ENCODE measurements around the gene SEC23A.
"Not testable (repeated sequence)": the region's sequence is repeated elsewhere in the genome, so short reads cannot be mapped to it uniquely, and the experiment has no call there.

The SEC23A gene

DNA sequence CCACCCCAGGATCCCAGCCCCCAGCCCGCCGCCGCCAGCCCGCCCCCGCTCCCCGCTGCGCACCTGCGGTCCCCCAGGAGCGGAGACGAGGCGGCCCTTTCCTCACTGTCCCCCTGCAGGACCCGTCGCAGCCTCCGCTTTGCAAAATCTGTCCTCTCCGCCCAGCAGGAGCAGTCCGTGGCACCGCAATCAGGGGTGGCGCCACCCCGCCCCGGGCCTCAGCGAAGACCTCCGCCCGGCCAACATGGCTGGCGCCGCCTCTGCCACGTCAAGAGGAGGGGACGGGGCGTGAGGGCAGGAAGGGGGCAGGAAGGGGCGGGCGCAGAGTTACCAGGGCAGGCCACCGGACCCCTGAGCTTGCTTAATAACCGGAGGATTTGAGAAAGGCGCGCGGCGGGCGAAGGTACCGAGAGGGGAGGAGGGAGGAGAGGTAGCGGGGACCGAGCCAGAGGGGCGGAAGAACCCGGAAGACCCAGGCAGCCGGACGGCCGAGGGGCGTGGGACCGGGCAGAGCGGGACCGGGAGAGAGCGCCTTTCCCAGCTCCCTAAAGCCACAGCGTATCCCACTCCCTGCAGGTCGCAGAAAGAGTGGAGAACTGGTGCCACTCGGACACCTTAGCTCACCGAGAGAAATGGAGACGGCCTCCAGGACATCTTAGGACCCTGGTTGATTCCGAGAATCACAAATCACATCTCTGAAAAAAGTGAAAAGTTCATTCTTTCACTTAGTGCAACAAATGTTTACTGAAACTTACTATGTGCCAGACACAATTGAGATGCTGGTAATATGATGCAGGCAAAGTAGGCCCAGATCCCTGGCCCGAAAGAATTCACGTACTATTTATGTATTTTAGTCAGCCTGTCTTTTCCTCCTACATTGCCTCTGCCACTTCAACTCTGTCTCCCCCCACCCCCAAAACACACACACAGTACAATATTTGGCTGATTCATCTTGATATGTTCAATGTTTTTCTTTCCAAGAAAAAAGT lies at the start of gene SEC23A:
Gene SEC23A (minus strand): TSS at position 267 of the 989 bp plus-strand sequence. CDS start 7,117 bp downstream, outside the sequence.
- in situ Hi-C loops (cut with HindIII; ENCODE audit: low sequenced_read_pairs), result no loop called here

DNA sequence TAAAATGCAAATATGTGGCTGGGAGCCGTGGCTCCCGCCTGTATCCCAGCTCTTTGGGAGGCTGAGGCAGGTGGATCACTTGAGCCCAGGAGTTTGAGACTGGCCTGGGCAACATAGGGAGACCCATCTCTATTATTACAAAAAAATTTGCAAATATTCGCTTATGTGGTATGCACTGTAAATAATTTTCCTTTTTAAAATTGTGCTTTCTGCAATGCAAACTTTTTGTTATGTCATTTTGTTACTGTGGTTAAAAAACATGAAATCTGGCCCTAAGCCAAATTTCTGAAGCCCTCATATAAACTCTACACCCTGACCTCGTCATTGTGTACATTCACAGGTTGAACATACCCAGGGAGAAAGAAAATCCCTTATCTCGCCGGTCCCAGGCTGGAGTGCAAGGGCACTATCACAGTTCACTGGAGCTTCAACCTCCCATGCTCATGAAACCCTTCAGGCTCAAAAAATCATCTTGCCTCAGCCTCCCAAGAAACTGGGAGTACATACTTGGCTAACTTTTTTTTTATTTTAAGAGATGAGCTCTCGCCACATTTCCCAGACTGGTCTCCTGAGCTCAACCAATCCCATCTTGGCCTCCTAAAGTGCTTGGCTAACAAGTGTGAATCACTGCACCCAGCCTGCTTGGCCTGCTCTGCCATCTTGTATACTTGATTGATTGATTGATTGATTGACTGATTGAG lies 42.4 kb upstream of the SEC23A start:
- in situ Hi-C loops (cut with HindIII; ENCODE audit: low sequenced_read_pairs), result no loop called here

DNA sequence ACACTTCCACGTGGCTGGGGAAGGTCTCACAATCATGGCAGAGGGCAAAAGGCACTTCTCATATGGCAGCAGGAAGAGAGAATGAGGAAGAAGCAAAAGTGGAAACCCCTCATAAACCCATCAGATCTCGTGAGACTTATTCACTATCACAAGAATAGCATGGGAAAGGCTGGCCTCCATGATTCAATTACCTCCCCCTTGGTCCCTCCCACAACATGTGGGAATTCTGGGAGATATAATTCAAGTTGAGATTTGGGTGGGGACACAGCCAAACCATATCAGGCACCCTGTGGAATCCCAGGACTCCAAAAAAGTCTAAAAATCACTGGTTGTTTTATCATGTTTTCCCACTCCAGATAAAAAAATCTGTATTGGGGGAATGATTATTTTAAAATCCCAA lies 40.2 kb upstream of the SEC23A start:
- in situ Hi-C loops (cut with HindIII; ENCODE audit: low sequenced_read_pairs), result not testable (repeated sequence)

DNA sequence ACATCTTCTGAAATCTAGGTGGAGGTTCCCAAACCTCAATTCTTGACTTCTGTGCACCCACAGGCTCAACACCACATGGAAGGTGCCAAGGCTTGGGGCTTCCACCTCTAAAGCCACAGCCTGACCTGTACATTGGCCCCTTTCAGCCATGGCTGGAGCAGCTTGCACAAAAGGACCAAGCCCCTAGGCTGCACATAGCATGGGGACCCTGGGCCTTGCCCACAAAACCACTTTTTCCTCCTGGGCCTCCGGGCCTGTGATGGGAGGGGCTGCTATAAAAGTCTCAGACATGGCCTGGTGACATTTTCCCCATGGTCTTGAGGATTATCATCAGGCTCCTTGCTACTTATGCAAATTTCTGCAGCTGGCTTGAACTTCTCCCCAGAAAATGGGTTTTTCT lies 38.6 kb upstream of the SEC23A start:
- in situ Hi-C loops (cut with HindIII; ENCODE audit: low sequenced_read_pairs), result not testable (repeated sequence)

DNA sequence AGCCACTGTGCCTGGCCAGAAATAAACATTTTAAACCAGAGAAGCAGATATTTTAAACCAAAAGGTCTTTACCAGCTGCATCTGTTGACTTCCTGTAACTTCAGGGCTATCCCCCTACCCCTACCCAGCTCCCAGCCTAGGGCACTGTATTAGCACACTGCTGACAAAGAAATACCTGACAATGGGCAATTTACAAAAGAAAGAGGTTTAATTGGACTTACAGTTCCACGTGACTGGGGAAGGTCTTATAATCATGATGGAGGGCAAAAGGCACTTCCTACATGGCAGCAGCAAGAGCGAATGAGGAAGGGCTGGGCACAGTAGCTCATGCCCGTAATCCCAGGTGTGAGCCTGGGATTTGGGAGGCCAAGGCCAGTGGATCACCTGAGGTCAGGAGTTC lies 37.1 kb upstream of the SEC23A start:
- in situ Hi-C loops (cut with HindIII; ENCODE audit: low sequenced_read_pairs), result no loop called here

DNA sequence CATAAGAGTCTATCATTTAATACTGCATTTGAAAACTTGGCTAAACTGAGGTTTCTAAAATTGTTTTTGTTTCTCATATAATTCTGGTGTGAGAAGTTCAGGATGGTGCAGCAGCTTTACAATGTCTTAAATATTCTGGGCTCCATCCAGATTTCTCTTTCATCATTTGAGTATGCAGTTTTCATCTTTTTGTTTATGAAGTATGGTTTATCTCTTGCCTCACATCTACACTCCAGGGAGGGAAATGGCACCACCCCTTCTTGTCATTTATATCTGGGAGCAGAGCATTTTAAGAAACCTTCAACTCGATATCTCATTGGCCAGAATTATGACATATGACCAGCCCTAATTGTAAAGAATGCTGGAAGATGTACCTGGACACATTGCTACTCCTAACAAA lies 35.4 kb upstream of the SEC23A start:
- in situ Hi-C loops (cut with HindIII; ENCODE audit: low sequenced_read_pairs), result no loop called here

DNA sequence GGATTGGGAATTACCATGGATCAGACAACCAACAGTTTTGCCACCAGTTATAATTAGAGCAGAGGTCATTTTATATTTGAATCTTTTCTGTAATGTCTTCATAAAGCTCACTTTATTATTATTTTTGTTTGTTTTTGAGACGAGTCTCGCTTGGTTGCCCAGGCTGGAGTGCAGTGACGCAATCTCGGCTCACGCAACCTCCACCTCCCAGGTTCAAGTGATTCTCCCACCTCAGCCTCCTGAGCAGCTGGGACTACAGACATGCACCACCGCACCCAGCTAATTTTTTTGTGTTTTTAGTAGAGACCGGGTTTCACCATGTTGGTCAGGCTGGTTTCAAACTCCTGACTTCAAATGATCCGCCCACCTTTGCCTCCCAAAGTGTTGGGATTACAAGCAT lies 34.8 kb upstream of the SEC23A start:
- in situ Hi-C loops (cut with HindIII; ENCODE audit: low sequenced_read_pairs), result not testable (repeated sequence)

DNA sequence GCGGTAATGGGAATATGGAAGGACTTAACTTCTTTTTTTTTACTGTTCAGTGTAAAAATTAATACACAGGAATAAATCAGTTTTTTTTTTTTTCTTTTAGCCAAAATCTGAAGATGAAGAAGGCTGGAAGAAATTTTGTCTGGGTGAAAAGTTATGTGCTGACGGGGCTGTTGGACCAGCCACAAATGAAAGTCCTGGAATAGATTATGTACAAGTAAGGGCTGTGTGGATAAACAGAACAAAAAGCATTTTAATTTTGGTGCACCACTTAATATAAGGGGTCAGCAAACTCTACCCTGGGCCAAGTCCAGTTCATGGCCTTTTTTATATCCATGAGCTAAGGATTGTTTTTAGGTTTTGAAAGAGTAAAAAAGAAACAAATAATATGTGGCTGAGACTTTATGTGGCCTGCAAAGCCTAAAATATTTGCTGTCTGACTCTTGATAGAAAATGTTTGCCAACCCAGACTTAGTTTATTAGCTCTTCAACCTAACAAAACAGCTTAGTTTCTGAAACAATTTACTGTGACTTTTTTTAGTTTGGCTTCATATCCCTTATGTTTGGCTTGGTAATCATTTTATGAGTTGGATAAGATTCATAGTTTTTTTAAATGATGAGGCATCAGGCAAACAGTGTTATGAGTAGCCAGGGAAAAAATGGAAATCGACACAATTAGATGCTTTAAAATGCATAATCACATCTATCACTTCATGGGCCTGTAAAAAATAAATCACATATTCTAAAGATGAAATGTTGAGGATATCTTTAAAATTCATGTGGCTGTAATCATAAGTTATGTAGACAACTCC lies 19.5 kb upstream of the SEC23A start:
- in situ Hi-C loops (cut with HindIII; ENCODE audit: low sequenced_read_pairs), result no loop called here

DNA sequence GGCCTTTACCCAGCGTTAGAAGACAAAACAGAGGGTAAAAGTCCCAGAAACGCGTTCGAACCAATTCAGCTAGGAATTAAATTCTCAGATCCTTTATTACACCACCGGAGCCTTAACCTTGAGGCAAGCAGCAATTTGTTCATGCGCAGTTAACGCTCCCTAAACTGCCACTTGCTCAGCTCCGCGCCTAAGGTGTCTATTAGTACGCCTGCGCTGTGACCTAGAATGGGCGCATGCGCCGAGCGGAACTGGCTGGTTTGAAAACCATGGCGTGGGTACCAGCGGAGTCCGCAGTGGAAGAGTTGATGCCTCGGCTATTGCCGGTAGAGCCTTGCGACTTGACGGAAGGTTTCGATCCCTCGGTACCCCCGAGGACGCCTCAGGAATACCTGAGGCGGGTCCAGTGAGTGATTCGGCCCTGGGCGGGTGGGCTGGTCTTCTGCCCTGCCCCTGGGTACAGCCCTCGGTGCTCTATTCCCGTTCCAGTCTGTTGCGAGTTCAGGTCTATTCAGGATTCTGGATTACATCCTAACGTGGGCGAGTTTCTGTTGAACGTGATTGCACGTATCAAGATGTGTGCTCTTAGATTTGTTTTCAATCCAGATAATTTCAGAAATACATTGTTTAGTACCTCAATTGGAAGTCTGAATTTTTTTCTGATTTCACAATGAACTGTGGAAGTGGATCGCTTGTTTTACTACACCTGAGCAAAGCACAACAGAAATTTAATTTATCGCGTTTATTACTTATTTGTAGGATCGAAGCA lies 11.2 kb upstream of the SEC23A start, which contains the start of gene GEMIN2:
Gene GEMIN2 (plus strand): TSS at position 251 of the 766 bp plus-strand sequence. CDS start 16 bp downstream, at position 267.
- in situ Hi-C loops (cut with HindIII; ENCODE audit: low sequenced_read_pairs), result no loop called here

DNA sequence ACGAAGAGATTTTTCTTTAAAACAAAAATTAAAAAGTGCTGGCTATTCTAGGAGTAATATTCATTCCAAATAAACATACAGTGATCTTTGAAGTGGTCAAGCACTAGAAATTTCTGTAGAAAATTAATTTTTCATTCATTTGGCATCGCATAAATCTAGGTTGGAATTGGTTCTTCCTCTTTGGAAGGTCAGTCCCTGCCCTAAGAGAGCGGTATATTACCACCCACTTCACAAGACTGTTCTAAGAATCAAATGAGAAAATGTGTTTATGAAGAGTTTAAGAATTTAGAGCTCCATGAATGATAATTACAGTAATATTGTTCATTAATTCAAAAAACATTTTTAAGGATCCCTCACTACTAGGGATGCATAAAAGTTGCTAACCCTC lies 10.6 kb upstream of the SEC23A start:
- in situ Hi-C loops (cut with HindIII; ENCODE audit: low sequenced_read_pairs), result no loop called here

DNA sequence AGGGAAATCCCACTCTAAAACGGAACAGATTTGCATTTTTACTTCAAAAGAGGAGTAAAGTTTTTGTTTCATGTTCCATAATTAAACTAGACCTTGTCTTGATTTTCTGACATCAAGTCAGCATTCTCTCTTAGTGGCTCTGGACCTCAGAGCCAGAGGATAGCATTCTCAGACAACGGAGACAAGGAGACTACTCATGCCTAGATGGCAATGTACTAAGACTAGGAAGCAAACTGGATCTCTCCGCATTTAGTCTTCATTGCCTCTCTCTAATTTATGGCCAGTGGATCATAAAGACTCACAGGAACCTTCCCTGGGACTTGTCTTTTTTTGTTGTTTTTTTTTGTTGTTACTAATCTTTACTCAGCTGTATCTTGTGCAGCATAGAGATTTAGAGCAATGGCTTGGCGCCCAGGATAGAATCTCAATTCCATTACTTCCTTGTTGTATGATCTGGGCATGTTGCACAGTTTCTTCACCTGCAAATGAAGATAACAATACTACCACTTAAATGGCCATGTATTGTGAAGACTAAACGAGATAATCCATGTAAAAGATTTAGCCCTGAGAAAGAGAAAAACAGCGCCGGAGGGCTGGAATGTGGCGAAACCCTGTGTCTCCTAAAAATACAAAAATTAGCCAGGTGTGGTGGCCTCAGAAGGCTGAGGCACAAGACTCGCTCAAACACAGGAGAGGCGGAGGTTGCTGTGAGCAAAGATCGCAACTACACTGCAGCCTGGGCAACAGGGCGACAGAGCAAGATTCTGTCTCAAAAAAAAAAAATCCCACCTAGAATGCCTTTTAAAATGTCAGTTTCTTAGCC lies 7.1 kb upstream of the SEC23A start:
- in situ Hi-C loops (cut with HindIII; ENCODE audit: low sequenced_read_pairs), result no loop called here

DNA sequence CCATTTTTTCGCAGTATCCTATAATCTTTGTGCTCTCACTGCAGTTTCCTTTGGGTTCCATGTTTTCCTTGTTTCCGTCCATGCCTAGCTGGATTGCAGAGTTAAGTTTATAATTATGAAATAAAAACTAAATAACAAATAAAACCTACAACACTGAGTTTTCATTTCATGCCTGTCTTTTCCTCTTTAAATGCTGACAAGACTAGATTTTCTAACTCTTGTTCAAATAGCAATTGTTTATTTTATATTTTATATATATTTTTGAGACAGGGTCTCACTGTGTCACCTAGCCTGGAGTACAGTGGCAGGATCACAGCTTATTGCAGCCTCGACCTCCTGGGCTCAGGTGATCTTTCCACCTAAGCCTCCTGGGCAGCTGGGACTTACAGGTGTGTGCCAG lies 5.8 kb upstream of the SEC23A start:
- in situ Hi-C loops (cut with HindIII; ENCODE audit: low sequenced_read_pairs), result no loop called here

DNA sequence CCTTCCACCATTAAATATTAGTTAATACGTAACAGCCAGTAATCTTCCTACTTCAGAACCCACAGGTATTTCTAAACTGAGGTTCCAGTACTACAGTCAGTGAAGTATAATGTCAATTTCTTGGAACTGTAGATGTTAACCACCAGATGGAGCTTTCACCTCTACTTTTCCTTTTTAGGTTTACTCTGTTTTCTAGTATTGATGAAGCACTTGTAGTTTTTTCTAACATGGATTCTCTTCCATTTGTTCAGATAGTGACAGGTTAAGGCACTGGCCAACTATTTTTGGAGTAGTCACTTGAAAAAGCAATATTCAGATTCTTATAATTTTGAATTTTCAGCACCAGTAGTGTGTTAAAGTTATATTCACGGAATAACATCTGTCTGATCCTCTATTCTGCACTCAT lies 4.6 kb upstream of the SEC23A start:
- in situ Hi-C loops (cut with HindIII; ENCODE audit: low sequenced_read_pairs), result no loop called here

DNA sequence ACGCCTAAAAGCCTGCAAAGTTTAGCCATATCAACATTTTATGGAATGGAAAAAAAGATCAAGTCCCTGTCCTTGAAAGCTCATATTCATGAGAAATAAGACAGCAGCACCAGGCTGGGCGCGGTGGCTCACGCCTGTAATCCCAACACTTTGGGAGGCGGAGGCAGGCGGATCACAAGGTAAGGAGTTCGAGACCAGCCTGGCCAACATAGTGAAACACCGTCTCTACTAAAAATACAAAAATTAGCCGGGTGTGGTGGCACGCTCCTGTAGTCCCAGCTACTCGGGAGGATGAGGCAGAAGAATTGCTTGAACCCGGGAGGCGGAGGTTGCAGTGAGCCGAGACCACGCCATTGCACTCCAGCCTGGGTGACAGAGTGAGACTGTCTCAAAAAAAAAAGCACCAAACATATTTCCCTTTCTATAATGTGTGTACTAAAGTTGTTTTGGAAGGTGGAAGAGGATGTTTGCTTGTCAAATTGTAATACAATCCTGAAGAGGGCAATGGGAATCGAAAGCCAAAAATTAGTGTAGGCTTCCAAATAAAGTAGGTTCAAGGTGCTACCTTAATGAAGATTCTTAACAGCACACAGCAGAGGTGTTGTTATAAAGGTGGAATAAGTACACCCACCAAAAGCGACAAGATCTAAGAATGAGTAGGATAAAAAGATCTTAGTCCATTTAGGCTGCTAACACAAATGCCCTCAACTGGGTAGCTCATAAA lies 1.2 kb upstream of the SEC23A start:
- in situ Hi-C loops (cut with HindIII; ENCODE audit: low sequenced_read_pairs), result not testable (repeated sequence)

DNA sequence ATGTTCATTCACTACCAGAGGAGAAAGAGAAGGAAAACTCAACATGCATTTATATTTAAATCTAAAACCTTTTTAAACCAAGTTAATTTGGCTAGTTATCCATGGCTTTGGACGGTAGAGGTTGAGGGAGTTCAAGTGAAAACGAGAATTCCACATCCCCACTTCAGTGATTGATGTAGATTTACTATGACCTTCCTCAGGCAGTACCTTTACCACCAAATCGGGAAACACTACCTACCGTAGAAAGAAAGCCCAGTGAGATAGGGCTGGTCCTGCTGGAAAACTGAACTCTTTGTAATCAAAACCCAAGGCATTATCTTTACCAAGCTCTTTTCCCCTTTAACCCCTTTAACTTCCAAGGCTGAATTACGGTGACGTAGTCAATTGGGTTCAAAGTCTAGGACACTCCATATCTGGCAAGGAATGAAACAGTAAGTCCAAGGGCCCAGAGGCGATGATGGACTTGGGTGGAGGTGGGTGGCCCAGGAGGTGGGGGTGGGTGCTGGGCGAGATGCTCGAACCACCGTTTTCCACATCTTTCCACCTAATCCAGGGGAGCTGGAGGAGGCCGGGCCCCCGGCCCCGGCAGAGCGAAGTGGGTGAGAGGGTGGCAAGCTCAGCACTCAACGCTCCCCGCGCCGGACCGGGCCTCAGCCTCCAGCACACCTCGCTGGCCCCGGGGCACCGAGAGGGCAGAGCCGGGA lies 618 bp downstream of the SEC23A start:
- in situ Hi-C loops (cut with HindIII; ENCODE audit: low sequenced_read_pairs), result no loop called here

DNA sequence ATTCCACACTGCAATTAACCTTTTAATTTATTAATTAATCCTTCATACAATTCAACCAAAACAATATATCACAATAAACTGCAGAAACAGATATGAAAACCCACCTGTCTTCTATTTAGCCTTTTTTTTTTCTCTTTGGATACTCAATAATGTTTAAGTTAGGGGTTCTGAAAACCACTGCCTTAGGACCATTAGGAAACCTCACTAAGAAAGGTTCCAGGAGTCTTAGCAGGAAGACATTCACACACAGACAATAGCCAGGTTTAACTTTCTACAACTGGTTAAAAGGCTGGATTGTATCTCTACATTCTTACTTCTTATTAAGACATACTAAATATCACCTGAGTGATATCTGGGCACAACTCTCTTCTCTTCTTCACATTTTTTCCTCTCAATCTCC lies 3.3 kb downstream of the SEC23A start:
- in situ Hi-C loops (cut with HindIII; ENCODE audit: low sequenced_read_pairs), result no loop called here

DNA sequence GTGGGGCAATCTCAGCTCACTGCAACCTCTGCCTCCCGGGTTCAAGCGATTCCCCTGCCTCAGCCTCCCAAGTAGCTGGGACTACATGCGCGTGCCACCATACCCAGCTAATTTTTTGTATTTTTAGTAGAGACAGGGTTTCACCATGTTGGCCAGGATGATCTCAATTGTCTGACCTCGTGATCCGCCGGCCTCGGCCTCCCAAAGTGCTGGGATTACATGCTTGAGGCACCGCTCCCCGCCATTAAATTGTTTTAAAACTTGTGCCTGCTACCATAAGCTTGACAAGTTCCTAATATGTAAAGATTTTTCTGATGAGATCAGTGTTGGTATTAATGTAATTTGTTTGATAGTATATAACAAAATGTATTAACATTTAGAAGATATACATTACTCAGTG lies 3.8 kb downstream of the SEC23A start:
- in situ Hi-C loops (cut with HindIII; ENCODE audit: low sequenced_read_pairs), result not testable (repeated sequence)

DNA sequence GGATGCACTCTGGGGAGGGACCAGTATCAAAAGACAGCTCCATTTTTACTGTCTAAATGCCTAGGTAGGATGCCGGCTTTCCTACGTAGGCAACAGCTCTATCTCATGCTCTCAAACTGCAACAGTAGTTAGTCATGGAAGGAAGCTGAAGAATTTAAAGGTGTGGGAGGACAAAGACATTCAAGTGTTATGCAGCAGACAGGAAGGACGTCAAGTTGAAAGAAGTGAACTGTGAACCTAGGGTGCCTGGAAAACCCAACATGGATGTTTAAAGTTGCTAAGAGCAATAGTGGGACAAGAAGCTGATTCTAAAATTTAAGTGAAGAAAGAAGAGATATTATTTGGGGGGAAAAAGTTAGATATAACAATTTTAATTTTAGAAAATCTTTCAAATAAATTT lies 5.9 kb downstream of the SEC23A start:
- in situ Hi-C loops (cut with HindIII; ENCODE audit: low sequenced_read_pairs), result no loop called here

Measured in DLD1 (cell line).